ENCODE data around the gene FIBIN. TPM values are rescaled to one million over a fixed set of nuclear protein-coding genes. Genes with fewer than 3 reads are reported as not detected.

FIBIN gene
- total and polyA plus RNA-seq, 4 donors, result 3.8 to 12.9 (median 9.4) TPM

GRCh38 chr11:27020751-27021150 lies 26.8 kb downstream of the FIBIN start:
- H3K4me3 ChIP-seq, result no peak overlapping the region
- no peak overlapping the region for H3K27ac ChIP-seq (ENCODE audit: low read depth in 1 of 2, low read length in 1 of 2)
- 52 to 62% methylated on average over 2 of the region's 2 CpGs for WGBS, 2 donors
- no peak overlapping the region for H3K9ac ChIP-seq (ENCODE audit: insufficient read depth in 1 of 2, low read length in 2 of 2)
- TF ChIP-seq CTCF (IDR thresholded peaks at IDR 0.05; ENCODE audit: control extremely low read depth, extremely low read depth), result no peak
- peaks cover 0 to 7% (median 0%) of the 10 kb centered on the region in 5 donors for H3K4me1 ChIP-seq (ENCODE audit: control insufficient read depth in 5 of 5, insufficient read depth in 5 of 5, low read length in 5 of 5)
- DNase-seq (peak; percentile 31 to 69 (median 39)), ATAC-seq (ENCODE audit: insufficient read depth, low FRiP score) (no peak)
- H3K27me3 ChIP-seq (ENCODE audit: control insufficient read depth in 3 of 3, insufficient read depth in 3 of 3, low read length in 2 of 3), result no peaks in the 10 kb centered on the region
- H3K36me3 ChIP-seq (ENCODE audit: control insufficient read depth in 4 of 4, insufficient read depth in 4 of 4, low read length in 4 of 4), result no peaks in the 10 kb centered on the region
- H3K9me3 ChIP-seq (ENCODE audit: control insufficient read depth in 4 of 4, insufficient read depth in 3 of 4, low read length in 3 of 4), result peaks cover 0 to 2% (median 0%) of the 10 kb centered on the region in 4 donors

GRCh38 chr11:27022659-27023251 lies 28.8 kb downstream of the FIBIN start:
- 67 to 80% methylated on average over 1 of the region's 1 CpG for WGBS, 2 donors
- TF ChIP-seq CTCF (IDR thresholded peaks at IDR 0.05; ENCODE audit: control extremely low read depth, extremely low read depth), result no peak
- peaks cover 0 to 2% (median 0%) of the 10 kb centered on the region in 4 donors for H3K9me3 ChIP-seq (ENCODE audit: control insufficient read depth in 4 of 4, insufficient read depth in 3 of 4, low read length in 3 of 4)
- no peak overlapping the region for H3K27ac ChIP-seq (ENCODE audit: low read depth in 1 of 2, low read length in 1 of 2)
- H3K9ac ChIP-seq (ENCODE audit: insufficient read depth in 1 of 2, low read length in 2 of 2), result no peak overlapping the region
- no peak for ATAC-seq (ENCODE audit: insufficient read depth, low FRiP score)
- H3K27me3 ChIP-seq (ENCODE audit: control insufficient read depth in 3 of 3, insufficient read depth in 3 of 3, low read length in 2 of 3), result peaks cover 0 to 4% (median 0%) of the 10 kb centered on the region in 3 donors
- DNase-seq, result no peak
- no peaks in the 10 kb centered on the region for H3K36me3 ChIP-seq (ENCODE audit: control insufficient read depth in 4 of 4, insufficient read depth in 4 of 4, low read length in 4 of 4)
- peaks cover 0 to 11% (median 0%) of the 10 kb centered on the region in 5 donors for H3K4me1 ChIP-seq (ENCODE audit: control insufficient read depth in 5 of 5, insufficient read depth in 5 of 5, low read length in 5 of 5)
- H3K4me3 ChIP-seq, result no peak overlapping the region

- ATAC-seq (ENCODE audit: insufficient read depth, low FRiP score), result no peak
- H3K9me3 ChIP-seq (ENCODE audit: control insufficient read depth in 4 of 4, insufficient read depth in 3 of 4, low read length in 3 of 4), result no peaks in the 10 kb centered on the region
- no peak overlapping the region for H3K9ac ChIP-seq (ENCODE audit: insufficient read depth in 1 of 2, low read length in 2 of 2)
- H3K4me3 ChIP-seq, result no peak overlapping the region
- H3K27me3 ChIP-seq (ENCODE audit: control insufficient read depth in 3 of 3, insufficient read depth in 3 of 3, low read length in 2 of 3), result peaks cover 0 to 4% (median 0%) of the 10 kb centered on the region in 3 donors
- no peaks in the 10 kb centered on the region for H3K36me3 ChIP-seq (ENCODE audit: control insufficient read depth in 4 of 4, insufficient read depth in 4 of 4, low read length in 4 of 4)
- H3K4me1 ChIP-seq (ENCODE audit: control insufficient read depth in 5 of 5, insufficient read depth in 5 of 5, low read length in 5 of 5), result peaks cover 0 to 23% (median 3%) of the 10 kb centered on the region in 5 donors
- DNase-seq, result no peak
- TF ChIP-seq CTCF (IDR thresholded peaks at IDR 0.05; ENCODE audit: control extremely low read depth, extremely low read depth), result no peak
- 82 to 88% methylated on average over 3 of the region's 3 CpGs for WGBS, 2 donors
- H3K27ac ChIP-seq (ENCODE audit: low read depth in 1 of 2, low read length in 1 of 2), result no peak overlapping the region
Observed at GRCh38 chr11:27024865-27025264, 31.0 kb downstream of the FIBIN start.

Measured in lung (tissue), 12 donors.